Urothelium cell line (cell line): ENCODE data around the gene BPIFB3.
A peak's percentile ranks its signal among the peaks of the same experiment; 100 is the strongest.
"Not testable (repeated sequence)": the region's sequence is repeated elsewhere in the genome, so short reads cannot be mapped to it uniquely, and the experiment has no call there.

Experiments used
- DNase-seq: peaks from one replicate; pipeline ENCODE4 v3.0.0; 2011; ENCODE audit warnings: low spot score, mixed read lengths
- FAIRE-seq: peaks from 2 replicates; lab custom pipeline; 2011; peaks lifted over from hg19 to GRCh38; lab: Jason Lieb, UNC

The BPIFB3 gene

GRCh38 chr20:33082546-33082945 lies 28.8 kb downstream of the BPIFB3 start:
- DNase-seq (peak; percentile 51), FAIRE-seq (no peak)

DNA sequence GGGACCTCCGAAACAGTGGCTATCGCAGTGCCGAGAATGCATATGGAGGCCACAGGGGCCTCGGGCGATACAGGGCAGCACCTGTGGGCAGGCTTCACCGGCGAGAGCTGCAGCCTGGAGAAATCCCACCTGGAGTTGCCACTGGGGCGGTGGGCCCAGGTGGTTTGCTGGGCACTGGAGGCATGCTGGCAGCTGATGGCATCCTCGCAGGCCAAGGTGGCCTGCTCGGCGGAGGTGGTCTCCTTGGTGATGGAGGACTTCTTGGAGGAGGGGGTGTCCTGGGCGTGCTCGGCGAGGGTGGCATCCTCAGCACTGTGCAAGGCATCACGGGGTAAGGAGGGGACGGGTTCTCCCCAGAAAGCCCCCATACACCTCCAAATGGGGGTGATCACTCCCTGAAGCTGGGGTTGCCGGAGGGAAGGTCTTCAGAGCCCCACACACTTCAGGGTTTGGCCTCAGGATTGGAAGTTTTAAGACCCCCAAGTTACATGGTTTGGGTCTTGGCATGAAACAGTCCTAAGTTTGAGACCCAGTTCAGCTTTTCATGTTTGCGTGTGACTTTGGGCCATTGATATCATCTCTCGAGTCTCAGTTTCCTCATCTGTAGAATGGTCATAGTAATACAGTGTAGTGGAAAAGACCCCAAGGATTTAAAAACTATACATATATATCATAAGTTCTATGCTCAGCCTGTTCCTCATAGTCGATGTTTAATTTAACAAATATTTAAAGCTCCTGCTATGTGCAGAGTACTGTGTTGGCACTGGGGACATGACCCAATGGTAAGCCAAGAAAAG lies 30.0 kb downstream of the BPIFB3 start:
- FAIRE-seq (no peak), DNase-seq (no peak)

DNA sequence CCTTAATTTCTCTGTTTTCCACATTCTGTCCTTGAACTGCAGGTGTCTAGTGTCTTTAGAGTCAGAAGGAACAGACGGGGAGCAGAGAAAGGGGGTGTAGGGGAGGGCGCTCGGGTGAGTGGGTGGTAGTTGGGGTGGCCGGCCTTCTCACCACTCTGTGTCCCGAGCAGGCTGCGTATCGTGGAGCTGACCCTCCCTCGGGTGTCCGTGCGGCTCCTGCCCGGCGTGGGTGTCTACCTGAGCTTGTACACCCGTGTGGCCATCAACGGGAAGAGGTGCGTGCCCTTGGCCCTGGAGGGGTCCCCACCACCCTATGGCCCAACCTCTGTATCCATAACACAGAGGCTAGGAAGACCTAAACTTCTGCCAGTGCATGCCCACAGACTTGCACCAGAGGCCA lies 31.0 kb downstream of the BPIFB3 start:
- FAIRE-seq (no peak), DNase-seq (no peak)

DNA sequence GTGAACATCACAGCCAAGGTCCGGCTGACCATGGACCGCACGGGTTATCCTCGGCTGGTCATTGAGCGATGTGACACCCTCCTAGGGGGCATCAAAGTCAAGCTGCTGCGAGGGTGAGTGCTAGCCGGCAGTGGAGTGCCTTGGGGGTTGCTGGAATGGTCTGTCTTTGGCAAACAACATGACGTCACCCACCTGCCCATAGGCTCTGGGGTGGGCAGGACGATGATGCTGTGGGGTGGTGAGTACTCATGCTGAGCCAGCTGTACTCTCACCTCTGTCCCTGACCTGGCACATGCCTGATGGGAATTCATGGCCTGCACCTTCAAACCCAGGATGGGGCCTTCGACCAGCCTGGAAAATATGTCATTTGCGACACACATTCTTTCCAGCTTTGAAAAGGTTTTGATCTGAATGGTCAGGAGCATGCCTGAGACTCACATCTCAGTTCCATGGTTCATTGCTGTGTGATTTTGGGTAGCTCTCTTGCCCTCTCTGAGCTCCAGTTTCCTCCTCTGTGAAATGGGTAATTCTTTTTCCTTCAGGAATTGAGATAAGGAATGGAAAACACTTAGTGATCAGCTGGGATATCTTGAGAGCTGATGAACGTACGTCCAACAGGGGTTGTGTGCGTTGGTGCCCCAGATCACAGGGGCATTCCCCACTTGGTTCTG lies 32.5 kb downstream of the BPIFB3 start:
- peak; percentile 56 for FAIRE-seq

GRCh38 chr20:33091147-33091546 lies 37.4 kb downstream of the BPIFB3 start:
- DNase-seq (no peak), FAIRE-seq (peak; percentile 9)

More for the DNA sequence above, 32.5 kb downstream of the BPIFB3 start:
- no peak for DNase-seq

DNA sequence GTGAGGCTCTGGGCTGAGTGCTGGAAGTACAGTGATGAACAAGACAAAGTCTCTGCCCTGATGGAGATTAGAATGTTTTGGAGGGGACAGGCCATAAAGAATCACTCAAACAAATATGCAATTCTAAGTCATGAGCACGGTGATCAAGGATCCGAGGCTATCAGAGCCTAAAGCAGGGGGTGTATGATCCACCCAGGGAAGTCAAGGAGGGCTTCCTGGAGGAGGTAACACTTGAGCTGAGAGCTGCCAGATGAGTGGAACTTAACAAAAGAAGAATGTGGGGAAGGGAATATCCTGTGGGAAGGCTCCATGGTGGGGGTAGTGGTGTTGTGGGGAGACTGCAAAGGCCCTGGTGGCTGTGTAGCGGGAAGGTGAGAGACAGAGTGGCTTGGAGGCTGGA lies 38.0 kb downstream of the BPIFB3 start:
- DNase-seq = no peak
- no peak for FAIRE-seq

DNA sequence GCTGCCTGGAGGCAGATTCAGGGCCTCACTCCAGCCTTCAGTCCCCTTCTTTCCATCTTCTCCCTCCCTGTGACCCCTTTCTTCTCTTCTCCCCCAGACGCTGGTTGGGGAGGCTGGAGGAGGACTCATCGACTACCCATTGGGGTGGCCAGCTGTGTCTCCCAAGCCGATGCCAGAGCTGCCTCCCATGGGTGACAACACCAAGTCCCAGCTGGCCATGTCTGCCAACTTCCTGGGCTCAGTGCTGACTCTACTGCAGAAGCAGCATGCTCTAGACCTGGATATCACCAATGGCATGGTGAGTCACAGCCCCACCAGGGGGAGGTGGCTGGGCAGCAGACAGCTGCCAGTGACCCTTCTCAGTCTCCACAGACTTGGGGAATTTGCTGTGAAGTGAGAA lies 38.7 kb downstream of the BPIFB3 start:
- DNase-seq (peak; percentile 48), FAIRE-seq (peak; percentile 94)

GRCh38 chr20:33093074-33093473 lies 39.4 kb downstream of the BPIFB3 start:
- DNase-seq (no peak), FAIRE-seq (no peak)

DNA sequence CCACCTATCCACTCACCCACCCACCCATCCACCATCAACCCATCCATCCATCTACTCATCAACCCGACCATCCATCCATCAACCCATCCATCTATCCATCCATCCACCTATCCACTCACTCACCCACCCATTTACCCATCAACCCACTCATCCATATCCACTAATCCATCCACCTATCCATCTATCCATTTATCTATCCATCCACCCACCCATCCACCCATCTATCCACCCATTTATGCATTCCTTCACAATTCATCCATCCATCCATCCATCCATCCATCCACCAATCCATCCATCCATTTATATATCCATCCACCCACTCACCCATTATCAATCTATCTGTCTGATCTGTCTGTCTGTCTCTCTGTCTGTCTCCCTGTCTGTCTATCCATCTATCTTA lies 39.9 kb downstream of the BPIFB3 start:
- FAIRE-seq (no peak), DNase-seq (no peak)

DNA sequence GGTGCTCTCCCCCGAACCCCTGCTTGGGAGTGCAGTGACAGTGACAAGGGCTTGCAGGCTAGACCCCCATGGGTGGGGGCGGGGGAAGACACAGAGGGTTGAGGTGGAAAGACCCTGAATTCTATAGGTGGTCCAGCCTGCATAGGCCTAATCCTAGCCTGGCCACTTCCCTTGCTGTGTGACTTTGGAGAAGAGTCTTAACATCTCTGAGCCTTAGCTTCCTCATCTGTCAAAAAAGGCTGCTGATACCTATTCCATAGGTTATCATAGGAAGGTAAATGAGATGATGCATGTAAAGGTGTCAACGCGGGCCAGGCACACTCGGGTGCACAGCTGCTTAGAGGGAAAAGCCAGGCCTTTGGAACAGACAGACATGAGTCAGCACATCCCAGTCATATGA lies 41.5 kb downstream of the BPIFB3 start:
- no peak for DNase-seq
- no peak for FAIRE-seq

DNA sequence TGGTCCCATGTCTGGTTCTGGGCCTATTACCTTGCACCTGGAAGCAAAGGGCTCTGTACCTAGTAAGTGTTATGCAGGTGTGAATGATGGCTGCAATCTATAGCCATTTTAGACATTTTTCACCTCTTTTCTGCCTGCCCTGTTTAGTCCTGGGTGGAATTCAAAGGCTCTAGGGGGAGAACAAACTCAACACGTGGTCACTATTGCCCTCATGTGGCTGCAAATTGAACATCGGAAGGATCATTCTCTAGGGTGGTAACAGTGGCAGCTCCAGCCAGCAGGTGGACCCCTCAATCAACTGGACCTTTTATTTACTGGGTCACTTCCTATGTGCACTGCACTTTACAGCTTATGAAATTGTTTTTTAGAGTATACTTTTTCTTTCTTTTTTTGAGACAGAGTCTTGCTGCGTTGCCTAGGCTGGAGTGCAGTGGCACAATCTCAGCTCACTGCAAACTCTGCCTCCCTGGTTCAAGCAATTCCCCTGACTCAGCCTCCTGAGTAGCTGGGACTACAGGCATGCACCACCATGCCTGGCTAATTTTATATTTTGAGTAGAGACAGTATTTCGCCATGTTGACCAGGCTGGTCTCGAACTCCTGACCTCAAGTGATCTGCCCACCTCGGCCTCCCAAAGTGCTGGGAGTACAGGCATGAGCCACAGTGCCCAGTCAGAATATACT lies 42.3 kb downstream of the BPIFB3 start:
- DNase-seq (peak; percentile 87), FAIRE-seq (peak; percentile 86)

DNA sequence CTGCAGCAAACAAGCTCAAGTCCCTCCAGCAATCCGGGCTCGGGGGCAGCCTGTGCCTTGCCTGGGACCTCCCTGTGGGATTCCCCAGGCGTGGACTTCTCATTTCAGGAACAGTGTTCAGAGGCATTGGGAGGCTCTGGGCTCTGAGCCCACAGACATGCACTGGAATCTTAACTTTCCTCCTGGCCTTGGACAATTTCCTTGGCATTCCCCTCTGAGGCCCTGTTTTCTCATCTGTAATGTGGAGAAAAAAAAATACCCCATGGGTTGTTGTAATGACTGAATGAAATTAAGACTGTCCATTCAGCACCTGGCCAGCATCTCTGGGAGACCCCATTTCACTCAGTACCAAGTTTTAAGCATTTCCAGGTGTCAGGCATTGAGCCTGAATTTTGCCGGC lies 43.3 kb downstream of the BPIFB3 start:
- FAIRE-seq (no peak), DNase-seq (no peak)

- DNase-seq (no peak), FAIRE-seq (peak; percentile 76)
Measured at GRCh38 chr20:33099843-33100538, 46.3 kb downstream of the BPIFB3 start.

DNA sequence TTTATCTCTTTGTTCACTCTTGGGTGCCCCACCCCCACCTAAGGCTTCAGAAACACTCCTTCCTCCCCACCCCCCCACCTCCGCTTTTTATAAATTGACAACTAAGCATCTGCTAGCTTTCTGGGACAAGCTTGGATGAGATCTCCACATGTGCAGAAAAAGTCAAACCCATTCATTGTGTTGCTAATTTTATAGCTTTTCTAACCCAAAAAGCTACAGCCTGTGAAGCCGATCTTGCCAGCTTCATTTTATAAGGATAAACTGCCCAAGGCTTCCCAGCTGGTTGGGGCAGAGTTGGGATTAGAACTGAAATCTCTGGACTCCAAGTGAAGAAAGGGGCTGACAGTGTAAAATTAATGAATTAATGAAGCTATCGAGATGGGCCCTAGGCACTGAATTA lies 49.9 kb downstream of the BPIFB3 start:
- DNase-seq (no peak), FAIRE-seq (no peak)

DNA sequence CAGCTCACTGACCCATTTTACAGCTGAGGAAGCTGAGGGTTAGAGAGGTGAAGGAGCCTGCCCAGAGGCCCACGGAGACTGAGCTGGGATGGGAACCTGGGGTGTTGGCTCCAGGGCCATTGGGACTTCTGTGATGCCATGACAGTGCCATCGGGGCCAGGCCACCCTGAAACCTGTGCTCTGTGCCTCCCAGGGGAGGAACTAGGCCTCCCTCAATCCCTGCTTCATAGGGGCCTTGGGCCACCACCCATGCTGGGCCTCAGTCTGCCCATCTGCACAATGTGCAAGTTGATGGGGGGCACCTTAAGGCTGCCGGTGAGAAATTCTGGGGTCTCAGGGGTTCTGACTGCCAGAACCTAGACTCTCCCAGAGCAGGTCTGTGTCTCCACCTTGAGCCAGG lies 50.6 kb downstream of the BPIFB3 start:
- peak; percentile 5 for FAIRE-seq
- DNase-seq = no peak

- FAIRE-seq = no peak
- no peak for DNase-seq
Measured at GRCh38 chr20:33105316-33105924, 51.7 kb downstream of the BPIFB3 start.

DNA sequence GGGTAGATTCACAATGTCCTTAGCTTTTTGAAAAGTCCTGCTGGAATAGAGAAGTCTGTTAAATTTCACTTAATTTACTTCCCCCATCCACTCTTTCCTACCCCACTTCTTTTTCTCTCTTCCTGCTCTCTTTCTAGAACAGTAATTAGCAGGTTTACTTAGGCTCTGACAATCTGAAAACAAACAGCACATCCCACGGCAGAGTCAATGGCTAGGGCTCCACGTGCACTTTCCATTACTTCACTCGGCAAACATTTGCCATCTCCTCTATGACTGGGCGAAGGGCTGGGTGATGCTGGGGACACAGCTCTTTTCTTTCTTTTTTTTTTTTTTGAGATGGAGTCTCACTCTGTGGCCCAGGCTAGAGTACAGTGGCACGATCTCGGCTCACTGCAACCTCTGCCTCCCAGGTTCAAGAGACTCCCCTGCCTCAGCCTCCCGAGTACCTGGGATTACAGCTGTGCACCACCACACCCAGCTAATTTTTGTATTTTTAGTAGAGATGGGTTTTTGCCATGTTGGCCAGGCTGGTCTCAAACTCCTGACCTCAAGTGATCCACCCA lies 52.4 kb downstream of the BPIFB3 start:
- DNase-seq, FAIRE-seq: not testable (repeated sequence)

DNA sequence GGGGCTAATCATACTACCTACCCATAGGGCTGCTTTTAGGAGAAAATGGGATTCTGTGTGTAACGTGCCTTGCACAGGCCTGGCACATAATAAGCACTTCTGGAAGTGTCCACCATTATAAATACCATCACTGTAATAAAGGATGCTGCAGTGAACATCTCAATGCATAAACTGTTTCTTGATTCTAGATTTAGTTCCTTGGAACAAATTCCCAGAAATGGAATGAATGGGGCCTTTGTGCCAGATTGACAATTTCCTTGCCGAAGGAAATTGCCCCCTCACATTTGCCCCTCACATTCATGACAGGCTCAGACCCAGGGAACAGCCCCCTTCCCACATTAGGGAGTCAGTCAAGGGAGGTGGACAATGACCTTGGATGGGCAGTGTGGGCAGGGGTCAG lies 55.0 kb downstream of the BPIFB3 start:
- no peak for DNase-seq
- no peak for FAIRE-seq

- FAIRE-seq (peak; percentile 44), DNase-seq (peak; percentile 73)
Measured at GRCh38 chr20:33110147-33110825, 56.6 kb downstream of the BPIFB3 start.

GRCh38 chr20:33111306-33111705 lies 57.6 kb downstream of the BPIFB3 start:
- DNase-seq = no peak
- no peak for FAIRE-seq
